CD4-positive, alpha-beta T cell treated with Interleukin-17A for 4 hours (primary cell): ENCODE measurements around the gene NOP10.
"Not testable (repeated sequence)": the region's sequence is repeated elsewhere in the genome, so short reads cannot be mapped to it uniquely, and the experiment has no call there.

Experiments used
- DNase-seq: peaks from one replicate; pipeline ENCODE4 v3.0.0-alpha.2; 2020; ENCODE audit warnings: mixed read lengths

Gene NOP10

GRCh38 chr15:34342737-34343575 is at the start of gene NOP10, which contains the start of gene NUTM1:
Gene NOP10 (minus strand): TSS chr15:34343136. CDS start chr15:34343073, 63 bp downstream.
Gene NUTM1 (plus strand): TSS chr15:34343315. CDS start chr15:34343697, 382 bp downstream.
- DNase-seq = peak; percentile 96

GRCh38 chr15:34389594-34390086 is 46.7 kb upstream of the NOP10 start:
- DNase-seq = not testable (repeated sequence)

- DNase-seq = not testable (repeated sequence)
These were observed 39.0 kb upstream of the NOP10 start for GRCh38 chr15:34381829-34382521.

GRCh38 chr15:34380491-34380890 is 37.6 kb upstream of the NOP10 start:
- DNase-seq = not testable (repeated sequence)

- DNase-seq = no peak
These were observed 33.9 kb upstream of the NOP10 start for GRCh38 chr15:34376856-34377255.

GRCh38 chr15:34375541-34375940 is 32.6 kb upstream of the NOP10 start:
- DNase-seq = not testable (repeated sequence)

GRCh38 chr15:34374816-34375215 is 31.9 kb upstream of the NOP10 start:
- no peak for DNase-seq

- DNase-seq = no peak
These were observed 31.0 kb upstream of the NOP10 start for GRCh38 chr15:34373951-34374350.

- DNase-seq = no peak
These were observed 27.7 kb upstream of the NOP10 start for GRCh38 chr15:34370643-34371042.

GRCh38 chr15:34370129-34370528 is 27.2 kb upstream of the NOP10 start:
- no peak for DNase-seq

- DNase-seq = peak; percentile 93
These were observed 24.5 kb upstream of the NOP10 start, which contains the start of gene LPCAT4 for GRCh38 chr15:34367101-34368081. Gene LPCAT4 (minus strand): TSS chr15:34367196. CDS start chr15:34367100, 96 bp downstream.

GRCh38 chr15:34366271-34367065 is 23.5 kb upstream of the NOP10 start:
- peak; percentile 69 for DNase-seq

- no peak for DNase-seq
These were observed 22.9 kb upstream of the NOP10 start for GRCh38 chr15:34365836-34366235.

GRCh38 chr15:34365091-34365825 is 22.3 kb upstream of the NOP10 start:
- DNase-seq = peak; percentile 23

GRCh38 chr15:34364041-34364440 is 21.1 kb upstream of the NOP10 start:
- DNase-seq = no peak

- DNase-seq = no peak
These were observed 19.3 kb upstream of the NOP10 start for GRCh38 chr15:34362047-34362773.

- no peak for DNase-seq
These were observed 18.3 kb upstream of the NOP10 start for GRCh38 chr15:34361278-34361677.

- no peak for DNase-seq
These were observed 17.4 kb upstream of the NOP10 start for GRCh38 chr15:34360298-34360697.

GRCh38 chr15:34359416-34359815 is 16.5 kb upstream of the NOP10 start:
- DNase-seq = no peak

GRCh38 chr15:34358948-34359347 is 16.0 kb upstream of the NOP10 start:
- DNase-seq = no peak
